Suppressor macrophage (primary cell): Measurements from ENCODE around the gene TMEM247.
A peak's percentile ranks its signal among the peaks of the same experiment; 100 is the strongest.

Experiments used
- DNase-seq, 4 experiments: peaks; one replicate each; pipeline ENCODE4 v3.0.0-alpha.2; 2020 to 2022
- total RNA-seq, 17 experiments: gene quantifications; one replicate each; lab custom pipeline; 2026; ENCODE audit warnings: mixed read lengths in 6 of 17, inconsistent platforms in 3 of 17; lab: John Stamatoyannopoulos, UW

Gene TMEM247
- total RNA-seq: 0 to 0.33 (median 0) reads per million in 17 experiments

- no peak for DNase-seq
These were observed at the start of gene TMEM247 for GRCh38 chr2:46479265-46479664. TMEM247 (plus strand) TSS chr2:46479565.

- no peak for DNase-seq
These were observed 49.0 kb upstream of the TMEM247 start for GRCh38 chr2:46430413-46430812.

GRCh38 chr2:46430992-46431391 lies 48.4 kb upstream of the TMEM247 start:
- no peak for DNase-seq

- DNase-seq: no peak
These were observed 47.7 kb upstream of the TMEM247 start for GRCh38 chr2:46431481-46432235.

- DNase-seq: no peak
These were observed 44.5 kb upstream of the TMEM247 start for GRCh38 chr2:46434851-46435273.

GRCh38 chr2:46435353-46435752 lies 44.0 kb upstream of the TMEM247 start:
- peak in 1 of 4 experiments; percentile 11 for DNase-seq

GRCh38 chr2:46435796-46436360 lies 43.5 kb upstream of the TMEM247 start:
- no peak for DNase-seq

- no peak for DNase-seq
These were observed 42.6 kb upstream of the TMEM247 start for GRCh38 chr2:46436800-46437199.

GRCh38 chr2:46438102-46438501 lies 41.3 kb upstream of the TMEM247 start:
- no peak for DNase-seq

- no peak for DNase-seq
These were observed 40.6 kb upstream of the TMEM247 start for GRCh38 chr2:46438794-46439193.

- no peak for DNase-seq
These were observed 39.8 kb upstream of the TMEM247 start for GRCh38 chr2:46439582-46439981.

- DNase-seq: no peak
These were observed 37.3 kb upstream of the TMEM247 start for GRCh38 chr2:46441838-46442712.

- DNase-seq: no peak
These were observed 34.6 kb upstream of the TMEM247 start for GRCh38 chr2:46444732-46445131.

- no peak for DNase-seq
These were observed 33.8 kb upstream of the TMEM247 start for GRCh38 chr2:46445556-46445955.

GRCh38 chr2:46446871-46447568 lies 32.3 kb upstream of the TMEM247 start:
- DNase-seq: no peak

- DNase-seq: no peak
These were observed 31.7 kb upstream of the TMEM247 start for GRCh38 chr2:46447649-46448048.

GRCh38 chr2:46448111-46448510 lies 31.3 kb upstream of the TMEM247 start:
- no peak for DNase-seq

- DNase-seq: no peak
These were observed 30.7 kb upstream of the TMEM247 start for GRCh38 chr2:46448641-46449040.

- no peak for DNase-seq
These were observed 29.7 kb upstream of the TMEM247 start for GRCh38 chr2:46449700-46450099.

GRCh38 chr2:46451131-46451711 lies 28.1 kb upstream of the TMEM247 start:
- DNase-seq: no peak

GRCh38 chr2:46456789-46457188 lies 22.6 kb upstream of the TMEM247 start:
- no peak for DNase-seq

GRCh38 chr2:46458763-46459500 lies 20.4 kb upstream of the TMEM247 start:
- no peak for DNase-seq
